ENCODE measurements around the gene MEP1B. TPM values are rescaled to one million over a fixed set of nuclear protein-coding genes. Genes with fewer than 3 reads are reported as not detected.

MEP1B gene
- not detected in 2 replicates for polyA plus RNA-seq (2011; rRNA removed)
- not detected in 2 replicates for polyA minus RNA-seq (2011; rRNA and poly(A)+ RNA removed)

- ChIA-PET CTCF (interaction anchor here (1.1 kb wide), 1 partner anchor 10 kb away, joined by 6 read pairs; no protein-coding TSS in a partner anchor), POLR2A (no interaction called here)
These were observed at the start of gene MEP1B for GRCh38 chr18:32189790-32190189. MEP1B (plus strand) TSS chr18:32190039; CDS start chr18:32190071, 32 bp downstream.

DNA sequence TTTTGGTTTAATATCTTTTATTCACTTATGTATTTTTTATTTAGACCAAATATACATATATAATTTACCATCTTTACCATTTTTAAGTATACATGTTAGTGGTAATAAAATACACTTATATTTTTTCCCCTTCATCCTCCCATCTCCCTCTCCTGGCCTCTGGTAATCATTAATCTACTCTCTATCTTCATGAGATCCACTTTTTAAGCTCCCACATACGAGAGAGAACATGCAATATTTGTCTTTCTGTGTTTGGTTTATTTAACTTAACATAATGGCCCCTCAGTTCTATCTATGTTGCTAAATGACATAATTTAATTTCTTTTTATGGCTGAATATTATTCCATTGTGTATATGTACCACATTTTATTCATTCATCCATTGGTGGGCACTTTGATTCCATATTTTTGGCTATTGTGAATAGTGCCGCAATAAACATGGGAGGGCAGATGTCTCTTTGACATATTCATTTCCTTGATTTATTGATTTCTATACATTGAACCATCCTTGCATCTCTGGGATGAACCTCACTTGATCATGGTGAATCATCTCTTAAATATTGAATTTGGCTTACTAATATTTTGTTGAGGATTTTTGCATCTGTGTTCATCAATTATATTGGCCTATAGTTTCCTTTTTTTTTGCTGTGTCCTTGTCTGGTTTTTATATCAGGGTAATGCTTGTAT, 41.5 kb upstream of the MEP1B start:
- H3K4me3 ChIP-seq (ENCODE audit: low read depth, low read length) = no peak overlapping the region
- no peaks in the 10 kb centered on the region for H3K36me3 ChIP-seq (ENCODE audit: control insufficient read depth, insufficient read depth, low read length)
- ChIA-PET CTCF (interaction anchor here (1.1 kb wide), 1 partner anchor 10 kb away, joined by 7 read pairs; no protein-coding TSS in a partner anchor), POLR2A (no interaction called here)
- no peak for DNase-seq (ENCODE audit: low read depth)
- H3K27me3 ChIP-seq (ENCODE audit: control insufficient read depth, insufficient read depth, low read length) = no peaks in the 10 kb centered on the region
- TF ChIP-seq CTCF (IDR thresholded peaks at IDR 0.05; ENCODE audit: insufficient read depth, low read depth, low read length) = no peak

More at GRCh38 chr18:32189790-32190189, at the start of gene MEP1B:
- no peak for DNase-seq (ENCODE audit: low read depth)
- H3K27me3 ChIP-seq (ENCODE audit: control insufficient read depth, insufficient read depth, low read length) = no peaks in the 10 kb centered on the region
- no peak within 1 kb of the TSS for H3K4me3 ChIP-seq (ENCODE audit: low read depth, low read length)
- no peak for TF ChIP-seq CTCF (IDR thresholded peaks at IDR 0.05; ENCODE audit: insufficient read depth, low read depth, low read length)
- H3K36me3 ChIP-seq (ENCODE audit: control insufficient read depth, insufficient read depth, low read length) = no peaks in the 10 kb centered on the region

DNA sequence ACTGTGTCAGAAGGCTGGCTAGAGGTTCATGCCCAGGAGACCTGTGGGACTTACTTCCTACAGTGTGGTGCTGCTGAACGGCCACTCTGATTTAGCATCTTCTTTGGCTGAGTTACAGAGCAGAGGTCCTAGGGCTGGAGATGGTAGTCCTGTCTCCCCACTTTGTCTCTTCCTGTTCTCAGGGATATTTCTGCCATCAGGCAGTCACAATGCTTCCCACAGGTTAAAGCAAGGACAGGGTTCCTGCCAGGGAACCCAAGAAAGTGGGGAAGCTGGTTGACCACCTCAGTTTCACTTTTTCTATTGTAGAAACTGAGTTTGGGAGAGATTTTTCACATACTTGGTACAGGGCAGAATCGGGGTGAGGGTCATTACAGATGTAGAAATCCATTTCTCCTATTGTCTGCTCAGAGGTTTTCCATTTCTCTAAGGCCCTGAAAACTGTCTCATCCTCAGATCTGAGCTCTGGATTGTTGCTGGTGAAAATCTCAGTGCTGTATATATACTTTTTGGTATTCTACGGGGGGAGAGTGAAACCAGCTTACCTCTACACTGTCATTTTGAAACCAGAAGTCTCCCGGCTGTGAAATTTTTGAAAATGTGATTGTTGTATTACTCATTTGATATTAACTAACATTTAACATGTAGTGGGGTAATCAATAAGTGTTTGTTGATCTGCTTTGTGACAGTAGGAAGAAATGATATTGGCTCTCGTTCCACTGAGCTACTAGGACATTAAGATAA, 37.0 kb upstream of the MEP1B start:
- Histone ChIP-seq H3K4me3 (ENCODE audit: low read depth, low read length) (no peak overlapping the region), H3K36me3 (ENCODE audit: control insufficient read depth, insufficient read depth, low read length) (no peaks in the 10 kb centered on the region), H3K27me3 (ENCODE audit: control insufficient read depth, insufficient read depth, low read length) (no peaks in the 10 kb centered on the region)
- no peak for TF ChIP-seq CTCF (IDR thresholded peaks at IDR 0.05; ENCODE audit: insufficient read depth, low read depth, low read length)
- ChIA-PET CTCF (interaction anchor here (1.0 kb wide), 1 partner anchor 318 kb away, joined by 3 read pairs; the partner anchor contains the start of gene GAREM1), POLR2A (no interaction called here)
- no peak for DNase-seq (ENCODE audit: low read depth)

DNA sequence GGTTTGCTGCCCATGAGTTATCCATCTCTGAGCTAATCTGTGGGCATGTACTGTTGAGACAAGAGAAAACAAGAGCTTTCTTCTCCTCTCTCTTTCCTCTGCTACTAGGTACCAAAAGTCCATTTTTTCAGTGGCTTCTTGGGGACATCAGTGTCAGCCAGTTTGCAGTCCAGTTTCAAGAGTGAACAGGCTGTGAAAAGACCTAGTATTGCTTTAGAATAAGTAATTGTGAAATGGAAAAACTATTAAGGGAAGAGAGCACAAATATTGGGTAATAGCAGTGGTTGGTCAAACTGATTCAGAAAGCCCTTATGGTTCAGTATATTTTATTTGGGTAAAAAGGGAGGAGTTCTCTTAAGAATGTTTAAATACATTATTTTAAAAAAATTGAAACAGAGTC, 33.0 kb upstream of the MEP1B start:
- H3K27me3 ChIP-seq (ENCODE audit: control insufficient read depth, insufficient read depth, low read length) = no peaks in the 10 kb centered on the region
- no peak for TF ChIP-seq CTCF (IDR thresholded peaks at IDR 0.05; ENCODE audit: insufficient read depth, low read depth, low read length)
- POLR2A ChIA-PET = no interaction called here
- CTCF ChIA-PET = interaction anchor here (0.9 to 4.8 kb wide), 7 partner anchors 10 to 401 kb away, joined by 3 to 59 read pairs (median 6); no protein-coding TSS in a partner anchor
- no peaks in the 10 kb centered on the region for H3K36me3 ChIP-seq (ENCODE audit: control insufficient read depth, insufficient read depth, low read length)
- no peak overlapping the region for H3K4me3 ChIP-seq (ENCODE audit: low read depth, low read length)
- DNase-seq (ENCODE audit: low read depth) = no peak

DNA sequence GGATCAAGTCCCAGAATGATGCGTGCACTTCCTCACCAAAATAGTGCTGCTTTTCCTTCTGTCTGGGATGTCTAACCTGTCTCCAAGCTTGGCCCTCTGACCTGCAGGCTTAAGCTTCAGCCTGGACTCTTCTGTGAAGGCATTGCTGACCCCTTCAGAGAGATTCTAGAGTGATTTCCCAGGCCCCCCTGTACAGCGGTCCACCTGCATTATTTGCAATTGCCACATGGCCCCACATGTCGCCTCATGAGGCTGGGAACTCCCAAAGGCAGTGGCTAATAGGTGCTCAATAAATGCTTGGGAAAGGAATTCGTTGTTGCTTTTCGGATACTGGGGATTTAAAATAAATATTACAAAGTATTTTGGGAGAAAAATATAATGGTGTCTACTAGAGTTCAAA, 32.3 kb upstream of the MEP1B start:
- Histone ChIP-seq H3K36me3 (ENCODE audit: control insufficient read depth, insufficient read depth, low read length) (no peaks in the 10 kb centered on the region), H3K4me3 (ENCODE audit: low read depth, low read length) (no peak overlapping the region), H3K27me3 (ENCODE audit: control insufficient read depth, insufficient read depth, low read length) (no peaks in the 10 kb centered on the region)
- no peak for TF ChIP-seq CTCF (IDR thresholded peaks at IDR 0.05; ENCODE audit: insufficient read depth, low read depth, low read length)
- DNase-seq (ENCODE audit: low read depth) = no peak
- POLR2A ChIA-PET = no interaction called here
- CTCF ChIA-PET = interaction anchor here (0.6 to 4.8 kb wide), 21 partner anchors 9 to 403 kb away, joined by 3 to 59 read pairs (median 4); partner anchors contain the start of gene GAREM1
